ENCODE results near the gene MAP7D3.

DNA sequence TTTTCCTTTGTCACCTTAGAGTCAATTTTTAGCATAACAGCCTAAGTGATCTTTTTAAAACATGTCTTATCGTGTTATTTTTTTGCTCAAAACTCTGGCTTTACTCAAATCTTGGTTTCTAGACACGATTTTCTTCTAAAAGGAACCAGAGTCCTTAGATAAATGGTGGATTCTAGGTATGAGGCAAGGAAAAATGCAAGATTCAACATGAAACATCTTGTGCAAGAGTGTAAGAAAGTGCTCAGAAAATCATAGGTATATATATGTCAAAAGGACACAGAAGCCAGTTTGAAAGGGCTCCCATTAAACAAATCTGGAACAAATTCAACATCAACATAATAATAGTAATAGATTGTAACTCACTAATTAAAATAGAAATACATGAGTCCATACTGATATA, 41.5 kb upstream of the MAP7D3 start:
- TF ChIP-seq, protein P1, sequence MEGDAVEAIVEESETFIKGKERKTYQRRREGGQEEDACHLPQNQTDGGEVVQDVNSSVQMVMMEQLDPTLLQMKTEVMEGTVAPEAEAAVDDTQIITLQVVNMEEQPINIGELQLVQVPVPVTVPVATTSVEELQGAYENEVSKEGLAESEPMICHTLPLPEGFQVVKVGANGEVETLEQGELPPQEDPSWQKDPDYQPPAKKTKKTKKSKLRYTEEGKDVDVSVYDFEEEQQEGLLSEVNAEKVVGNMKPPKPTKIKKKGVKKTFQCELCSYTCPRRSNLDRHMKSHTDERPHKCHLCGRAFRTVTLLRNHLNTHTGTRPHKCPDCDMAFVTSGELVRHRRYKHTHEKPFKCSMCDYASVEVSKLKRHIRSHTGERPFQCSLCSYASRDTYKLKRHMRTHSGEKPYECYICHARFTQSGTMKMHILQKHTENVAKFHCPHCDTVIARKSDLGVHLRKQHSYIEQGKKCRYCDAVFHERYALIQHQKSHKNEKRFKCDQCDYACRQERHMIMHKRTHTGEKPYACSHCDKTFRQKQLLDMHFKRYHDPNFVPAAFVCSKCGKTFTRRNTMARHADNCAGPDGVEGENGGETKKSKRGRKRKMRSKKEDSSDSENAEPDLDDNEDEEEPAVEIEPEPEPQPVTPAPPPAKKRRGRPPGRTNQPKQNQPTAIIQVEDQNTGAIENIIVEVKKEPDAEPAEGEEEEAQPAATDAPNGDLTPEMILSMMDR (conservative IDR thresholded peaks at IDR 0.05; ENCODE audit: low read depth, low read length): no peak
- TF ChIP-seq CEBPB (IDR thresholded peaks at IDR 0.05; ENCODE audit: low read depth, low read length) (no peak), POLR2A (IDR thresholded peaks at IDR 0.05; ENCODE audit: low read depth, low read length) (no peak), MAZ (IDR thresholded peaks at IDR 0.05; ENCODE audit: borderline replicate concordance, low read depth, low read length) (no peak), FOS (IDR thresholded peaks at IDR 0.05; ENCODE audit: low read depth, low read length) (no peak)
- TF ChIP-seq, protein P2, sequence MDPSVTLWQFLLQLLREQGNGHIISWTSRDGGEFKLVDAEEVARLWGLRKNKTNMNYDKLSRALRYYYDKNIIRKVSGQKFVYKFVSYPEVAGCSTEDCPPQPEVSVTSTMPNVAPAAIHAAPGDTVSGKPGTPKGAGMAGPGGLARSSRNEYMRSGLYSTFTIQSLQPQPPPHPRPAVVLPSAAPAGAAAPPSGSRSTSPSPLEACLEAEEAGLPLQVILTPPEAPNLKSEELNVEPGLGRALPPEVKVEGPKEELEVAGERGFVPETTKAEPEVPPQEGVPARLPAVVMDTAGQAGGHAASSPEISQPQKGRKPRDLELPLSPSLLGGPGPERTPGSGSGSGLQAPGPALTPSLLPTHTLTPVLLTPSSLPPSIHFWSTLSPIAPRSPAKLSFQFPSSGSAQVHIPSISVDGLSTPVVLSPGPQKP (IDR thresholded peaks at IDR 0.05; ENCODE audit: borderline replicate concordance, low read depth, low read length): no peak
